Medulla oblongata (tissue), 1 donor: ENCODE data around the gene TNFRSF19.

Experiments
- DNase-seq: peaks from one replicate; pipeline ENCODE4 v3.0.0-alpha.2; 2015; ENCODE audit errors: extremely low spot score

Gene TNFRSF19

DNA sequence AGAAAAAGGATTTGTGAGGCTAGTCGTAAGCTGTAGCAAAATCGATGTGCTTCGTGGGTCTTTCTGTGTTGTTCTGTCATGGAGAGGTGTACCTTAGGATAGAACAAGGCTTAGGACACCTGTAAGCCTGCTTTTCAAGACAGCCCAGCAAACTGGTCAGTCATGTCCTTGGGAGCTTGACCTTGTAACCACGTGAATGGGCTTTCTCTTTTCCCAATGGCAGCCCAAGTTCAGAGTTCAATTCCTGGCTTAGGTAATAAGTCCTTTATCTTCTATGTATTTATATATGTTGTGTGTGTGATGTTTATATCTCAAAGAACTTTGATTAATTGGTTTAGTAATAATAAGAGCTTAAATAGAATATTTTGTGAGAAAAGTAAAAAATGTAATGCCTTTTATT is 112.9 kb downstream of the TNFRSF19 start:
- no peak for DNase-seq

DNA sequence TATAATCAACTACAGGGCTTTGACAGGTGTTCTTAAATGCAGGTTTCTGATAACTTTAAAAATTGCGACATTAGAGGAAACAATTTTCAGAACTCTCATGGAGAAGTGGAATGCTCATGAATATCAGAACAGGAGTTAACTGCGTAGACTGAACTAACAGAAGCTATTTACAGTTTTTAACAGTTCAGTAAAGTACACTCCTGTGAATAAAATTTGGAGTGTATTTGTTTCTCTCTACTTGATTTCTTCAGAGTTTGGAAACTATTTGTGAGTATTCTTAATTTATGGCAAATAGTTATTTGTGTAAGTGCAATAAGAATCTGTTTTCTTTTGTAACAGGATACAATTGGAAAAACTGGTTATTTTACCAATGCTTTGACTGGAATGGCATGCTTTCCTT is 114.4 kb downstream of the TNFRSF19 start:
- no peak for DNase-seq

DNA sequence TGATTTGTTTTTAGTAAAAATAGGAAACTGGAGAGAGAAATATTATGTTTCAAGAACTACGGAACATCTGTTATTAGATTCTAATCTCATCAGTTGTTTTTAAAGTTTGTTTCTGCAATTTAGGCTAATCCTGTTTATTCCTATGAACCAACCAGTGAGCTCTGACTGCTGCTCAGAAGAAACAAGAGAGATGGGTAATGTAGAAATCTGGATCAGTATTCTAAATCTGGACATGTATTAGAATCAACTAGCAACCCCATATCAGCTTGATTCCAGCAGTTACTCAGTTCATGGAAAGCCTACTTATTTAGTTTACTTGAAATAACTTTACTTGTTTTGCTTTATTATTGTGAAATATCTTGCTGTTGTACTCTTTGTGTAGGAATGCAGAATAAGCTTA is 115.2 kb downstream of the TNFRSF19 start:
- no peak for DNase-seq

DNA sequence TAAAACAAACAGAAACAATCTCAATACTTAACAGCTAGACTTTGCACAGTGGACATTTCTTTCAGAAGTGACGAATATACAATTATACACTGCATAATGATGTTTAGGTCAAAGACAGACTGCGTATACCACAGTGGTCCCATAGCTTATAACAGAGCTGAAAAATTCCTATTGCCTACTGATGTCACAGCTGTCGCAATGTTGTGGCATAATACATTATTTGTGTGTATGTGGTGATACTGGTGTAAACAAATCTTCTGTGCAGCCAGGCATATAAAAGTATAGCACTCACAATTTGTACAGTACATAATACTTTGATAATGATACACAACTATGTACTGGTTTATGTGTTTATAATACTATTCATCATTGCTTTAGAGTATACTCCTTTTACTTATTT is 116.7 kb downstream of the TNFRSF19 start:
- no peak for DNase-seq

DNA sequence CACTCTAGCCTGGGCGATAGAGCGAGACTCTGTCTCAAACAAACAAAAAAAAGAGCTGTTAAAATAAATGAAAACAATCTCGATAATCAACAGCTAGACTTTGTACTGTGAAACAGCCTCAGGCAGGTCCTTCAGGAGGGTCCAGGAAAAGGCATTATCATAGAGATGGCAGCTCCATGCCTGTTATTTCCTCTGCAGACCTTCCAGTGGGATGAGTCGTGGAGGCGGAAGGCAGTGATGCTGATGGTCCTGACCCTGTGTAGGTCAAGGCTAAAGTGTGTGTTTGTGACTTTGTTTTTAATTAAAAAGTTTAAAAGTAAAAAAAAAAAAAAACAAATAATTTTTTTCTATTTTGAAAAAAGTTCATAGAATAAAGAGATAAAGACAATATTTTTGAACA is 117.4 kb downstream of the TNFRSF19 start:
- DNase-seq: no peak

DNA sequence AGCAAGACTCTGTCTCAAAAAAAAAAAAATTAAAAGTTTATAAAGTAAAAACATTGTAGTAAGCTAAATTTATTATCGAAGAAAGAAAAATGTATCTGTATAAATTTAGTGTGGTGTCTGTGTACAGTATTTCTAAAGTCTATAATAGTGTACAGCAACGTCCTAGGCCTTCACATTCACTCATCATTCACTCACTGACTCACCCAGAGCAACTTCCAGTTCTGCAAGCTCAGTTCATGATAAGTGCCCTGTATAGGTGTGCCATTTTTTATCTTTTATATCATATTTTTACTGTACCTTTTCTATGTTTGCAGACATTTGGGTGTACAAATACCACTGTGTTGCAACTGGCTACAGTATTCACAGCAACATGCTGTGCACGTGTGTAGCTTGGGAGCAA is 118.1 kb downstream of the TNFRSF19 start:
- no peak for DNase-seq

DNA sequence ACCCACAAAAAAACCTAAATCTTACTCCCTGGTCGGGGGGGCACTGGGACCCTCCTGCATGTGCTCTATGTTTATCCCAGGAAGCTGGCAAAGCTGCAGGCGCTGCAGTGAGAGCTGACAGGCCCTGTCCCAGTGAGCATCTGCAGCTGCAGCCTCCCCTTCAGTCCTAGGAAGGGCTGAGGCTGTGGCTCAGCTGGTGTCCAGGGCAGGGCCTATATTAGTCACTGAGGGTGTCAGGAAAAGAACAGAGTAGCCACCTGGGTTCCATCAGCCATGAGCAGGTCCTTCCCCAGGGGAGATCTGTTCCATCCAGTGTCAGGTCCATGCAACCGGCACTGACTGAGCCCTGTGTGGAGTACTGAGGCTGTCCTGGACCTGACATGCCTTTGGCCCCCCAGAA is 120.5 kb downstream of the TNFRSF19 start:
- no peak for DNase-seq

DNA sequence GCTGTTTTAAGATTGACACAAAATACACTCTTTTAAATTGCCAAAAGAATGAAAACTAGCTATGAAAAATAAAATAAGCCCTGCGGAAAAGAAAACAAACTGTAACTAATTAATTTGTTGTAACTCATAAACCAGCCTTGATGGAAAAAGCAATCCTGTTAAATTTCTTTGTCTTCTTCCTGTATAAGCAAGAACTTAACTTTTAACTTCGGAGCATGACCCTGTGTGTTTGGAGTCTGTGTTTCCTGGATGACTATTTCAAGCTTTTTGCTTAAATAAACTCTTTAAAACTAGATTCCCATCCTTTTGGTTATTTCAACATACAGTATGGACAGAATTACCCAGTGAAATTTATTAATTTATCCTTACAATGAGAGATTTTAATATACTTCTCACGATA is 122.6 kb downstream of the TNFRSF19 start:
- no peak for DNase-seq

DNA sequence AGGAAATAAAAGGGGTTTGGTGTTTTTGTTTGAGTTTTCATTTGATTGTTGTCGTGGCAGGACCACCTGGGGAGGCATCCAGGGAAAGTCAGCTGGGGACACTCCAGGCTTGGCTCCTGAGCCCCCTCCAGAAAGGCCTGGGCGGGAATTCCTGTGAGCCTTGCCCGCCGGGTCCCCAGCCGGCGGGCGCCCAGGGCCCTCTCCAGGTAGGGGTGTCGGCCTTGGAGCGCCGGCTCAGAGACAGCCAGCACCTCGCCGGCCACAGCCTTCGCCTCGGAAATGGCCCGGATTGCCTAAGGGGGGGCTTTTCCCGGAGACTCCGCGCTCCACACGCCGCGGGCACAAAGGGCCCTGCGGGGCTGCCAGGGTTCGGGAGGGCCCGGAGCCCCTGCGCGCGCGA is 125.0 kb downstream of the TNFRSF19 start:
- no peak for DNase-seq

DNA sequence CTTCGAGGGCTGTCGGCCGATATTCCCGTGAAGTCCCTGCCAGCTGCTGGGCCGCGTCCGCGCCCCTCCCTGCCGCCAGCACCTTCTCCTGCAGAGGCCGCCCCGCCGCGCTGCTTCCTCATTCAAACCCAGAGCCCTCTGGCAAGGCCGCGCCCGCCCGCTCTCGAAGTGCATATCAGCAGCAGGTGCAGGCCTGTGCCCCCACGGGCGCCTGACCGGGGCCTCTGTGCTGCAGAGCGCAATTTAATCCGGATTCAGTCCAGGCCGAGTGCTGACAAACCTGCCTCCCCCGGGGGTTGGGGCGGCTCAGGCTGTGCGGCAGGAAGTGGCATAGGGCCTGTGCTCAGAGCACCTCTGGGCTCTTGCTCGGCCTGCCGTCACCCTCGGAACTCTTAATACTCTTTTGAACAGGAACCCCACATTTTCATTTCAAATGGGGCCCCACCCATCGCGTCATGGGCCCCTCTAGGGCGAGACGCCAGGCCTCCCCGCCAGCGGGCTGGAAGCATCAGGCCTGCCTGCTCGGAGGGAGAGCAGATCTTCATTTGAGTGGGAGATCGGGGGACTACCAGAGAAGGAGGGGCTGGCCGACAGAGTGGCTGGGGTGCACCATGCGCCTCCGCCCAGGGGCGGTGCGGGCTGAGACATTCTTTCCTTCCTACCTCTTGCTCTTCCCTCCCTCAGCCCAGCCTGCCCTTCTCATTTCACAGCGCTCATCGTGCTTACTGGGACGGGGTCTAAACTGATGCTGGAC is 125.7 kb downstream of the TNFRSF19 start:
- DNase-seq: no peak

DNA sequence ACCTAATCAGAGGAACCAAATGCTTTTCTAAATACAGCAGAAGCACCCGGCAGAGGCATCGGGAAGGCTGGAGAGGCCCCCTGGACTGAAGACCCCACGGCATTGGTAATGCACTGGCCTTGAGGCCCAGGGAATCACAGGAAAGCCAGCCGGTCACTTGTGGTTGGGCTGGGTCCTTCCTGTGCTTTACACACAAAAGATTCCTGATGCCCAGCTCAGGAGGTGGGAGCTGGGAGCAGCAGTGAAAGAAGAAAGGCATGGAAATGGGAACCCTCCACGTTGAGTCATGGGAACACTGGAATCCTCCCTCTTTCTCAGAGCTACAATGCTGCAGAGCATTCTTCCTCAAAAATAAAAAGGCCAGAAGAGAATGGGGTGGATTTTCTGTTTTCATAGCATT is 126.4 kb downstream of the TNFRSF19 start:
- no peak for DNase-seq

DNA sequence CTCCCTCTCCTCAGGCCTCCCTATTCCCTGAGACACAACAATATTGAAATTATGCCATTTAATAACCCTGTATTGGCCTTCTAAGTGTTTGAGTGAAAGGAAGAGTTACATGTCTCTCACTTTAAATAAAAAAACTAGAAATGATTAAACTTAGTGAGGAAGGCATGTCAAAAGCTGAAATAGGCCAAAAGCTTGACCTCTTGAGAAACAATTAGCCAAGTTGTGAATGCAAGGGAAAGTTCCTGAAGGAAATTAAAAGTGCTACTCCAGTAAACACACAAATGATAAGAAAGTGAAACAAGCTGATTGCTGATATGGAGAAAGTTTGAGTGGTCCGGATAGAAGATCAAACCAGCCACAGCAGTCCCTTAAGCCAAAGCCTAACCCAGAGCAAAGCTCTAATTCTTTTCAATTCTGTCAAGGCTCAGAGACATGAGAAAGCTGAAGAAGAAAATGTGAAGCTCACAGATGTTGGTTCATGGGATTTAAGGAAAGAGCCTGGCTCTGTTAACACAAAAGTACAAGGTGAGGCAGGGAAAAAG is 127.6 kb downstream of the TNFRSF19 start:
- DNase-seq: no peak

DNA sequence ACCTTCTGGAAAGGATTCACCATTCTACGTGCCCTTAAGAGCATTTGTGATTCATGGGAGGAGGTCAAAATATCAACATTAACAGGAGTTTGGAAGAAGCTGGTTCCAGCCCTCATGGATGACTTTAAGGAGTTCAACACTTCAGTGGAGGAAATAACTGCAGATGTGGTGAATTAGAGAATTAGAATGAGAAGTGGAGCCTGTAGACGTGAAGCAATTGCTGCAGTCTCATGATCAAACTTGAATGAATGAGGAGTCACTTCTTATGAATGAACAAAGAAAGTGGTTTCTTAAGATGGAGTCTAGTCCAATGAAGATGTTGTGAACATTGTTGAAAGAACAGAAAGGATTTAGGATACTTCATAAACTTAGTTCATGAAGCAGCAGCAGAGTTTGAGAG is 129.1 kb downstream of the TNFRSF19 start:
- no peak for DNase-seq

DNA sequence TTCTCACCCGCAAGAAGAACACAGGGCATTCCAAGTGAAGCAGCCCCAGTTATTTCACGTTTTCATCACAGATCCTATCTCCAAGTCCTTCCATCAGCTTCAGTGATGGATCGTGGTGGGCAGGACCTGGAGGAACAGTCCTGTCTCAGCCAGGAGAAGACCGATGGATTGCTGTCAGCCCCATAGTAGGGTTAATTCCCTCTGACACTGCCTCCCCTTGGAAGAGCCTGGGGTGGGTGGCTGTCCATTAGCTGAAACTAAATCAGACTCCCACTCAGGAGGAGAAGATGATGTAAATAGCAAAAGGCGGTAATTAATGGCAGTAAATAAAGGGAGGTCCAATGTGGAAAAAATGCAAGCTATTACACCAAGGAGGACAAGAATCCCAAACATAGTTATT is 131.0 kb downstream of the TNFRSF19 start:
- DNase-seq: no peak

DNA sequence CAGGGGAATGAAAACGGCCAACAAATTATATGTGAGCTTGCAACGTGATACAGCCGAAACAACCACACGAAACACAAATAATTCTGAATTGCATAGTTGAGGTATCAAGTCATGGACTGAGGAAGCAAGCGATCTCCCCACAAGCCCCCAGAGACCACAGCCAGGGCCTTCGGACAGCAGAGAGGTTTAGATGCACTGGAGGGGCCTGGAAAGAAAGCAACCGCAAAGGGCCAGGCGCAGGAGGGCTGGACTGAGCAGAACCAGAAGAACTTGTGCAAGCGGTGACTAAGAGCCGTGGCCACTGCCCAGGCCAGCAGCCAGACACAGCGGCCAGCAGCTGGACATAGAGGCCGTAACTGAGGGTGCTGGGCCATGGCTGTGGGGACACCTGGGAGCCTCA is 131.4 kb downstream of the TNFRSF19 start:
- DNase-seq: no peak

DNA sequence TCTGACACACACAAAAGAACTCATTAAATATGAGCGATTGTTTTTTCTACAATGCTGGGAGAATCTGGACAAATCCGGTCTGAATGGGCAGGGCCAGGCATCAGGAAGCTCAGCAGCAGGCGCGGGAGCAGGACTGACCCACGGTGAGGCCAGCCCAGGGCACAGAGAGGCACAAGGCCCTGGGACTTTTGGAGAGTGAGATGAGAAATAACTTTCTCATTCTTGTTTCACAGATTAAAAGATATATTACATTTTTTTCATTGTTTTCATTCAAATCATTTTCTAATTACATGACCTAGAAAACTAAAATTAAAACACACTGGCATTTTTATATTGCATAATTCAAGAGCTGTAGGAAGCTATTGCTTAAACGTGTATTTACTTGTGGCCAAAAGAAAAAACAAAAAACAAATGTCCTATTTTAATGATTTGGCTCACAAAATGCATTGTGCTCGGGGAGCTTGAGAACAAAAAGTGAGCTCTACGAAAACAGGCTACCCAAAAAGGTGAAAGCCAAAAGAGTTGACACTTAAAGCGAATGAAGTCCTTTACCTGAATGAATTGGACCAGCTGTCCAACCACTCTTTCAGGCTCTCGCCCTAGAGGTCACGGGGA is 133.1 kb downstream of the TNFRSF19 start:
- no peak for DNase-seq

DNA sequence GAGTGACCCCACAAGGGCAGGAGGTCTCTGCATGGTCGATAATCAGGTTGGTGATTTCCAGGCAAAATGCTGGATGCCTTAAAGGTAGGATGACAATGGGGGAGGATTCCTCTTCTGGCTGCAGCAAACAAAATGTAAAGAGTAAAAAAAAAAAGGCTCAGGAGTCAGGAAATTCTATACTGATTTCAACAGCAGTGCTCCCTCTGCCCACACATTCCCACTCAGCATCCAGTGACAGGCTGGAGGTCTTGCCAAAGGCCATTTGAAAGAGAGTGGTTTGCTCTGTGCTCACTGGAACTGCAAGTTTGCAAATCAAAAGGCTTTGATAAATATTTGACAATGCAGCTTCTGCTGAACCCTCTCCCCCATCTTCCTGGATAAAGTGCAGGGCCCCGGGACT is 135.4 kb downstream of the TNFRSF19 start:
- DNase-seq: no peak

DNA sequence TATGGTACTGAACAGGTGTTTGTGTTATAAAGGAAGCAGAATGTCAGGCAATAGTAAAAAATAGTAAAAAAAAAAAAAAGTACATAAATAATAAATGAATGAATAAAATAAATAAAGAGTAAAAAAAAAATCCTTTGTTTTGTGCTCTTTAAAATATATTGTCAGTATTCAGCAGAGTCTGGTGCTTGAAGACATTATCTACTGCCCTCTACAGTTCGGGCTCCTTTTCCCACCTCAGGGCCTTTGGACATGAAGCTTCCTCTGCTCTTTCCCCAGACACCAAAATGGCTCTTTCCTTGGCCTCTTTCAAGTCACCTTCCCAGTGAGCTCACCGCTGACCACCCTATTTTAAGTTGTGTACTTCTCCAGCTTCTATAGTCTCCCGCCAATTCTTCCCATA is 137.5 kb downstream of the TNFRSF19 start:
- DNase-seq: peak; percentile 24

DNA sequence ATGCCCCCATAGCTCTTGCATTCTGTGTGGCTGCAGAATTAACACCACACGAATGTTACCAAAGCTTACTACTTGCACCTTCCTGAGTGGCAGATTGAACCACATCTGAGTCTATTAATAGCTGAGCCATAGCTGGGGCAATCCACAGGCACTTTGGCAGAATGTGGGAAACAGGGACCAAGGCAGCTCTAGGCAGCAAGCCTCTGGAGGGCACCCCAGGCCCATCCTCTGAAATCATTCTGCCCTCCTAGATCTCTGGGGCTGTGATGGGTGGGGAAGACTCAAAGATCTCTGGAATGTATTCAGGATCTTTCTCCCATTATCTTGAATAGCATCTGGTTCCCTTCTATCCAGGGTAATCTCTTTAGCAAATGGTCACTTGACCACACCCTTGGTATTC is 139.3 kb downstream of the TNFRSF19 start:
- DNase-seq: no peak

DNA sequence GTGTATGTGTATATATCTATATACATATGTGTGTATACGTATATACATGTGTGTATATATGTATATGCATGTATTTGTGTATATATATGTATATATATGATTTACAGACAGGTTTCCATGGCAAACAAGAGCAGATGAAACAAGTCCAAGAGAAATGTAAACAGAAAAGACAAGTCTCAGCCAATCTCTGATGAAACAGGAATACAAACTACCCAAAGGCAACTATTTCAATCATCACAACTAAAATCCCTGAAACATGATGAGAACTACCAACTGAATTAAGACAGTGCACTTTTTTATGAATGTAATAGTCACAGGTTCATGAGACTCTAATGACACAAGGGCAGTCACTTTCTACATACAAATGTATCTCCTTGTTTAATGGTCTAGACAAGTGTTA is 140.2 kb downstream of the TNFRSF19 start:
- no peak for DNase-seq

DNA sequence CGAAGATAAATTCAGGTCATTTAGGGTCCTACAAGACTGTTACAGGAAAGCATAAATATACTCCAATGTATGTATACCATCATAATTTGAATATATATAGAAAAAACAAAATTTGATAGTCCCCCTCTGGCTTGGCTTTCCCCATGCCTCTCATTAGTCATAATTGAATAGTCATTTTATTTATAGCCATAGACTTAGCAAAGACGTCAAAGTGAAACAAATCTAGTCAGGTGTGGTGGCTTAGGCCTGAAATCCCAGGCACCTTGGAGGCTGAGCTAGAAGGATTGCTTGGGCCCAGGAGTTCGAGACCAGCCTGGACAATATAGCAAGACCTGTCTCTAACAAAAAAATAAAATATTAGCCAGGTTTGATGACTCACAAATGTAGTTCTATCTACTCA is 141.1 kb downstream of the TNFRSF19 start:
- no peak for DNase-seq

DNA sequence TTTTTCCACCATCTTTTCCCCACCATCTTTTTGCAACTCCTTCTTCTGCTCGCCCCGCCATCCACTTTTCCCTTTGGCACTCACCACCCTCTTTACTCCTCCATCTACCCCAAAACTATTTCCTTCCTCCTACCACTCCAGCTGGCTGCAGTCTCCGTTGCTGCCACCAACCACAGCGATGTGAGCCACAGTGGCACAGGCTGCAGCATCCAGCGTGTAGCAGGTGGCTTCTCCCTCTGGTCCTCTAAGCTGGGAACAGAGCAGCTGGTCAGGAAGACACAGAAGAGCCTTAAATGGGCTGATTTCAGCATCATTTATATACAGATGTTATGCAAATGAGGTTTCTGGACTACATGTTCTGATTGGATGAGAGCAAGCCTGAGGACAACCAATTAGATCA is 144.5 kb downstream of the TNFRSF19 start:
- DNase-seq: no peak

DNA sequence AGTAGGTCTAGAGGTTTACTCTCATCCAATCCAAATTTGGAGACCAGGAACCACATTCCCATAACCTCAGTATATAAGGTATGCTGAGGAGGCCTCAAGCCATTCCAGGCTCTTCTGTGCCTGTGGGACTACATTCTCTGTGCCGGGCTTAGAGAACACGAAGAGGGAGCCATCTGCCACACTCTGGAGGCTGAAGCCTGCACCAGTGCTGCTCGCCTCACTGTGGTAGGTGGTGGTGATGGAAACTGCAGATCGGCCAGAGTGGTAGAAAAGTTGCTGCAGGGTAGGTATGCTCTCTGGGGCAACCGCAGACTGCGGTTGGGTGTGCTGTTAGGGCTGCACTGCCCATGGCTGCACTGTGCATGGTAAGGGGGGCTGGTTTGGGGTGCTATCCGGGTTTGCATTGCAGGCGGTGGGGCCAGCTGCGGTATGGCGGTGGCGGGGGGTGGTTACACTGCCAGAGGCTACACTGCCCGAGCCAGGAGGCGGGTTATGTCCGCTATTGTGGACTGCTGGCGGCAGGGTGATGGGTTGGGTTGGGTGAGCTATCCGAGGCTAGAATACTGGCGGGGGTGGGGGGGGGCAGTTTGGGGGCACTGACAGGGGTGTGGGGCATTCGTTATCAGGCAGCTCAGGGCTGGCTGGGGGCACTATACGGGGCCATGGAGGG is 145.0 kb downstream of the TNFRSF19 start:
- no peak for DNase-seq
